GM13977 (cell line): ENCODE data around the gene GABRE.
"Not testable (repeated sequence)": the region's sequence is repeated elsewhere in the genome, so short reads cannot be mapped to it uniquely, and the experiment has no call there.

Experiments used
- DNase-seq: peaks from one replicate; pipeline ENCODE4 v3.0.0; 2012; ENCODE audit warnings: low spot score
- in situ Hi-C: fragments of 300-500 bp; cut with MboI; formaldehyde crosslinking; loops from one replicate; pipeline ENCODE4 v1.12.0; 2022; ENCODE audit warnings: low sequenced_read_pairs, low pct_unique_long_range_greater_than_20kb, mixed read lengths, inconsistent platforms; ENCODE audit not compliant: unreplicated experiment
- TF ChIP-seq, protein P1 (sequence below): IDR thresholded peaks from 2 replicates; pipeline ENCODE4 v1.5.1; 2012; ENCODE audit warnings: mild to moderate bottlenecking, control low read depth; ENCODE audit not compliant: insufficient read depth; ENCODE audit errors: extremely low read depth, missing control alignments

GABRE gene

DNA sequence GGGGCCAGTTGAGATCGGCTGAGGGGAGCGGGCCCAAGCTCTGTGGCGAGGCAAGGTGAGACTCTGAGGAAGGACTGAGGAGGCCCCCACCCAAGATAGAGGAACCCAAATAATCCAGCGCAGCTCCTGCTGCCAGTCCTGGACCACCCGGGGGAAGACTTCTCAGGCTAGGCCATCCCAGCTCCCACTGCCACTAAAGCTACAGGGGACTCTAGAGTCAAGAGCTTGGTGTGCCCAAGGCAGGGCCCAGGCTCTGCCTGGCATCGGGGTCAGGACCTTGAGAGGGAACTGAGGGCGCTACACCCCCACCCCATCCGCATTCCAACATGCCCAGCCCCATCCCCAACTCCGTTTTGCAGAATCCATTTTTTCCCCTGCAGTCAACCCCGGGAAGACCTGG lies 53.2 kb downstream of the GABRE start:
- DNase-seq: no peak
- TF ChIP-seq, protein P1, sequence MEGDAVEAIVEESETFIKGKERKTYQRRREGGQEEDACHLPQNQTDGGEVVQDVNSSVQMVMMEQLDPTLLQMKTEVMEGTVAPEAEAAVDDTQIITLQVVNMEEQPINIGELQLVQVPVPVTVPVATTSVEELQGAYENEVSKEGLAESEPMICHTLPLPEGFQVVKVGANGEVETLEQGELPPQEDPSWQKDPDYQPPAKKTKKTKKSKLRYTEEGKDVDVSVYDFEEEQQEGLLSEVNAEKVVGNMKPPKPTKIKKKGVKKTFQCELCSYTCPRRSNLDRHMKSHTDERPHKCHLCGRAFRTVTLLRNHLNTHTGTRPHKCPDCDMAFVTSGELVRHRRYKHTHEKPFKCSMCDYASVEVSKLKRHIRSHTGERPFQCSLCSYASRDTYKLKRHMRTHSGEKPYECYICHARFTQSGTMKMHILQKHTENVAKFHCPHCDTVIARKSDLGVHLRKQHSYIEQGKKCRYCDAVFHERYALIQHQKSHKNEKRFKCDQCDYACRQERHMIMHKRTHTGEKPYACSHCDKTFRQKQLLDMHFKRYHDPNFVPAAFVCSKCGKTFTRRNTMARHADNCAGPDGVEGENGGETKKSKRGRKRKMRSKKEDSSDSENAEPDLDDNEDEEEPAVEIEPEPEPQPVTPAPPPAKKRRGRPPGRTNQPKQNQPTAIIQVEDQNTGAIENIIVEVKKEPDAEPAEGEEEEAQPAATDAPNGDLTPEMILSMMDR: no peak
- in situ Hi-C loops: no loop called here

DNA sequence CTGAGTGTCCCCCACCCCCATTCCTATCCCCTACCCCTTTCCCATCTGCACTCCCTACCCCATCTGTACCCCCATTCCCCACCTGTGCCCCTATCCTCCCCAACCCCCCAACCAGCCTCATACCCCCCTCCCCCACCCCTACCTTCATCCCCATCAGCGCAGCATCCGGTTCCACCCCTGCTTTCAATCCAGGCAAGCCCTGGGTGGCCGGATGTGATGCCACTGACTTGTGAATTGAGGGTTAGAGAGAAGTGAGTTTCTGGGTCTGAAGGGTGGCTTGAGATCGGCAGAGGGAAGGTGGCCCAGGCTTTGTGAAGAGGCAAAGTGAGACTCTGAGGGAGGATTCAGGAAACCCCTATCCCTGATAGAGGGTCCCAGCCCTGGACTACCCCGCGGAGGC lies 53.9 kb downstream of the GABRE start:
- DNase-seq: no peak
- TF ChIP-seq, protein P1: no peak

DNA sequence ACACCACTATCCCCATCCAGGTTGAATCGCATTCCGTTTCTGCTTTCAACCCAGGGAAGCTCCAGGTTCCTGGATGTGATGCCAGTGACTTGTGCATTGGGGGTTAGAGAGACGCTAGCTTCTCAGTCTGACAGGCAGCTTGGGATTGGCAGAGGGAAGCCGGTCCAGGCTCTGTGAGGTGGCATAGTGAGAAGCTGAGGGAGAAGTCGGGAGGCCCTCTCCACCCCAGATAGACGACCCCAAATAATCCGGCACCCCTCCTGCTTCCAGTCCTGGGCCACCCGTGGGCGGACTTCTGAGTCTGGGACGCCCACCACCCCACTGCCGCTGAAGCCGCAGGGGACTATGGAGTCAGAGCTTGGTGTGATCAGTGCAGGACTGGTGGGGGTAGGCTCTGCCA lies 54.4 kb downstream of the GABRE start:
- DNase-seq: no peak
- in situ Hi-C loops: no loop called here
- TF ChIP-seq, protein P1: no peak

More for the DNA sequence above, 53.9 kb downstream of the GABRE start:
- in situ Hi-C loops: no loop called here

DNA sequence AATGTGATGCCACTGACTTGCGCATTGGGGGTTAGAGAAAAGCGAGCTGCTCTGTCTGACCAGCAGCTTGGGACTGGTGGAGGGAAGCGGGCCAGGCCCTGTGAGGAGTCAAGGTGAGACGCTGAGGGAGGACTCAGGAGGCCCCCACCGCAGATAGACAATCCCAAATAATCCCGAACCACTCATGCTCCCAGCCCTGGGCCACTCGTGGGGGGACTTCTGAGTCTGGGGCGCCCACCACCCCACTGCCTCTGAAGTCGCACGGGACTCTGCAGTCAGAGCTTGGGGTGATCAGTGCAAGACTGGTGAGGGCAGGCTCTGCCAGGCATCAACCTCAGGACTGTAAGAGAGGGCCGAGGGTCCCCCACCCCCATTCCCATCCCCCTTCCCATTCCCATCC lies 54.9 kb downstream of the GABRE start:
- in situ Hi-C loops: no loop called here
- no peak for DNase-seq
- TF ChIP-seq, protein P1: no peak

DNA sequence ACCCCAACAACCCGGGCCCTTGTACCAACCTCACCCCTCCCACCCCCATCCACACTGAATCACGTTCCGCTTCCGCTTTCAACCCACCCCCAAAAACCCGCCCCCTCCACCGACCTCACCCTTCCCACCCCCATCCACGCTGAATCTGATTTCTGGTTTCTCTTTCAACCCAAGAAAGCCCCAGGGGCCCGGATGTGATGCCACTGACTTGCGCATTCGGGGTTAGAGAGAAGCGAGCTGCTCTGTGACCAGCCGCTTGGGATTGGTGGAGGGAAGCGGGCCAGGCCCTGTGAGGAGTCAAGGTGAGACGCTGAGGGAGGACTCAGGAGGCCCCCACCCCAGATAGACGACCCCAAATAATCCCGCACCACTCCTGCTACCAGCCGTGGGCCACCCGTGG lies 55.7 kb downstream of the GABRE start:
- DNase-seq, in situ Hi-C loops: not testable (repeated sequence)

DNA sequence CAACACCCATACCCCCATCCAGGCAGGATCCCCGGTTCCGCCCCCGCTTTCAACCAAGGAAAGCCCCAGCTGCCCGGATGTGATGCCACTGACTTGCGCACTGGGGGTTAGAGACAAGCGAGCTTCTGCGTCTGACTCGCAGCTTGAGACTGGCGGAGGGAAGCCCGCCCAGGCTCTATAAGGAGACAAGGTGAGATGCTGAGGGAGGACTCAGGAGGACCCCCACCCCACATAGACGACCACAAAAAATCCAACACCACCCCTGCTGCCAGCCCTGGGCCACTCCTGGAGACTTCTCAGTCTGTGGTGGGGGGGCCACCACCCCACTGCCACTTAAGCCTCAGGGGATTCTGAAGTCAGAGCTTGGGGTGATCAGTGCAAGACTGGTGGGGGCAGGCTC lies 61.7 kb downstream of the GABRE start, which contains the start of gene MAGEA4:
Gene MAGEA4 (plus strand): TSS at position 110 of the 400 bp plus-strand sequence. CDS start 10,776 bp downstream, outside the sequence.
- DNase-seq: no peak
- TF ChIP-seq, protein P1: no peak
- in situ Hi-C loops: no loop called here

DNA sequence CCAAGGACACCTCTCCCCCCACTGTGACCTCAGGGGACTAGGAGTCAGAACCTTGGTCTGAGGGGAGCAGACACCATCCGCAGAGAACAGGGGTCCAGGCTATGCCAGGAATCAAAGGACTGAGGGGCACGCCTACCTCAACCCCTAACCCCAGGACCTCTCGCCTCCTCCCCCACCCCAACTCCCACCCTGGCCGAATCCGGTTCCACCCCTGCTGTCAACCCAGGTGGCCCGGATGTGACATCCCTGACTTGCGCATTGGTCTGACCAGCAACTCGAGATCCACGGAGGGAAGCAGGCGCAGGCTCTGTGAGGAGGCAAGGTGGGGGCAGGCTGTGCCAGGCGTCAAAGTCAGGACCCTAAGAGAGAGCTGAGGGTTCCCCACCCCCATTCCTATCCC lies 62.3 kb downstream of the GABRE start:
- in situ Hi-C loops: no loop called here
- no peak for DNase-seq
- TF ChIP-seq, protein P1: no peak
